Hepatocyte (in vitro differentiated cells): ENCODE measurements around the gene H2AZ2.

Source experiments
- CTCF ChIP-seq: fragments of 200-600 bp; sonication (generic); IDR thresholded peaks from 2 replicates; pipeline ENCODE4 v1.5.1; 2016; ENCODE audit warnings: antibody characterized with exemption, mild to moderate bottlenecking; ENCODE audit not compliant: poor library complexity
- EZH2 ChIP-seq: fragments of 200-600 bp; sonication (generic); IDR thresholded peaks from 2 replicates; pipeline ENCODE4 v1.6.1; 2016; ENCODE audit warnings: antibody characterized with exemption, mild to moderate bottlenecking, borderline replicate concordance
- EZH2phosphoT487 ChIP-seq: fragments of 200-600 bp; sonication (generic); IDR thresholded peaks from one replicate; pipeline ENCODE4 v1.6.1; 2018; ENCODE audit warnings: antibody characterized with exemption, mild to moderate bottlenecking, low read depth, moderate library complexity; ENCODE audit not compliant: unreplicated experiment, severe bottlenecking

DNA sequence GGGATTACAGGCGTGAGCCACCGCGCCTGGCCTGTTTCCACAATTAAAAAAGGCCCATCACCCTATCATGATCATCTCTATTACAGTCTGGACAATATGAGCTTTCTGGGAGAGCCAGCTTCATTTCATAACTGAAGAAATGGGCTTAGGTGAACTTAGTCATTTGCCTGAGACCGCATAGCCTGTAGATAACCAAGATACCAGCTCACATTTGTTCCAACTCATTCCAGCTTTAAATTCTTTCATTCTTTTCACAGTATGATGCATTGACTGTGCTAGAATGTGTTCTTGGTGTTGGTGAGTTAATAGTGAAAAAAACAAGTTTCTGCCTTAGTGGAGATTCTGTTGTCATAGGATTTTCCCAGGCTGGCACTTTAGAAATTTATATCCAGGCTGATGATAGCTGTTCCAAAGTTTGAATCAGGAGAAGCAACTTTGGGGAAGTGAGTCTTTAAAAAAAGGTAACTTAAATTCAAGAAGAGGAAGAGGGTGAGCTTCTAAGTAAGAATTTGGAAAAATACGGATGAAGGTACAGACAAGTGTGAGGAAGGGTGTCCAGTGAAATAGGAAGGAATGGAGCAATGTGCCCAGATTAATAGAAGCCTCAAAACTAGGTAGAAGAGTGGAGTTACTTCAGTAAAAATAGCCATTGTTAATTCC is 2.1 kb upstream of the H2AZ2 start:
- TF ChIP-seq CTCF (no peak), EZH2 (no peak), EZH2phosphoT487 (no peak)
